ENCODE results near the gene KLHL2.
"Not testable (repeated sequence)": the region's sequence is repeated elsewhere in the genome, so short reads cannot be mapped to it uniquely, and the experiment has no call there.

The KLHL2 gene

DNA sequence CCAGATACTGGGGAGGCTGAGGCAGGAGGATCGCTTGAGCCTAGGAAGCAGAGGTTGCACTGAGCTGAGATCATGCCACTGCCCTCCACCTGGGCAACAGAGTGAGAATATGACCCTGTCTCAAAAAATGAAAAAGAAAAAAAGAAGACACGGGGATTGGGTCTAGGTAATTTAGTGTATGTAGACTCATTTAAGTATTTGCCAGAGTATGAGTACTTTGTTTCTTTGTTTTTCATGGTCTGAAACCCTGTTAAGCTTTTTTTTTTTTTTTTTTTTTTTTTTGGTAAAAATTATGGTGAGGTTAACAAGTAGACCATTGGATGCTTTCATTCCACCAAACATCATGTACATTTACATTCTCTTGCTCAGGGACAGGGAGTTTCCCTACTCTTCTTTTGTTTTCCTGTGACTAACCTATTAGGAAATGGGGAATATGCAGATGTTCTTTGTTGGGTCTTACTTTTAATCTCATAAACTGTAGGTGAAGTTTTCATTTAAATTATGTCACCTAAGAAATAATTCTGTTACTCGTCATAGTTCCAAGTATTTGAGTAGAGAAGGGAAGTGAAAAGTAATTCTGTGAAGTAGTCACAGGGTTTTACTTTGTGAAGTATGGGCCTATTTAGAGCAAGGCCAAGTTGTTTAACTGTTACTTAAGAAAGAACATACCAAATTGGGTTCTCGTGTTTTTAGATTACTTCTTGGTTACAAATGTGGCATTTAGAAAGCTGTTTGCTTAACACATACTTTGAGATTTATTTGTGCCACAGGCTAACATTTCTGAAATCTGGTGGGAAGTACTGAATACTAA, 25.5 kb downstream of the KLHL2 start:
- DNase-seq (ENCODE audit: low spot score) = not testable (repeated sequence)

DNA sequence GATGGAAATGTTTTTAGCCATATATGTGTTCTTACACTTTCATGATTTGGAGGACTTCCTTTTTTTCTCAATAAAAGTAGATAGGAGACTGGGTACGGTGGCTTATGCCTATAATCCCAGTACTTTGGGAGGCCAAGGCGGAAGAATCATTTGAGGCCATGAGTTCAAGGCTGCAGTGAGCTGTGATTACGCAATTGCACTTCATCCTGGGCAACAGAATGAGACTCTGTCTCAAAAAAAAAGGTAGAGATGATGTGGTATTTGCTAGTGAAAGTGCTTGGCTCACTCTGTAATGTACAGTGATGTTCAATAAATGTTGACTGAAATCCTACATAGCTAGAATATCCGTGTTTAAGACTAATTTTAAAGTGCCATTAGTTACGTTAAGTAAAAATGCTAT, 27.4 kb downstream of the KLHL2 start:
- DNase-seq (ENCODE audit: low spot score) = no peak

DNA sequence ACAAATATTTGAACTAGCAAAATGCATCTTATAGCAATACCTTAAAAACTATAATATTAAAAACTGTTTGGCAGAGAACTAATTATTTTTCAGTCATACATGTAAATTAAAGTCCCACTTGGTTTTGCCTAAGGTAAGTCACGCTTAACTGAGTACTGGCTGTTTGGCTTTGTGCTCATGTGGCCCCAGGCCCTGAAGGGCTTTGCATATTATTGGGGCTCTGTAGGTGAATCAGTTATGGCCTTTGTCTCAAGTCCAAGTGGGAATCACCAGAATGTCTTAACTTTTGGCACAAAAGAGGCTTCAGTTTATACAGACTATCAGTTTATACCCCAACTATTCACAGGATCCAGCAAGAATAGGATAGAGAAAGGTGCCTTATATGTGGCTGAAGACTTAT, 29.5 kb downstream of the KLHL2 start:
- DNase-seq (ENCODE audit: low spot score) = not testable (repeated sequence)

DNA sequence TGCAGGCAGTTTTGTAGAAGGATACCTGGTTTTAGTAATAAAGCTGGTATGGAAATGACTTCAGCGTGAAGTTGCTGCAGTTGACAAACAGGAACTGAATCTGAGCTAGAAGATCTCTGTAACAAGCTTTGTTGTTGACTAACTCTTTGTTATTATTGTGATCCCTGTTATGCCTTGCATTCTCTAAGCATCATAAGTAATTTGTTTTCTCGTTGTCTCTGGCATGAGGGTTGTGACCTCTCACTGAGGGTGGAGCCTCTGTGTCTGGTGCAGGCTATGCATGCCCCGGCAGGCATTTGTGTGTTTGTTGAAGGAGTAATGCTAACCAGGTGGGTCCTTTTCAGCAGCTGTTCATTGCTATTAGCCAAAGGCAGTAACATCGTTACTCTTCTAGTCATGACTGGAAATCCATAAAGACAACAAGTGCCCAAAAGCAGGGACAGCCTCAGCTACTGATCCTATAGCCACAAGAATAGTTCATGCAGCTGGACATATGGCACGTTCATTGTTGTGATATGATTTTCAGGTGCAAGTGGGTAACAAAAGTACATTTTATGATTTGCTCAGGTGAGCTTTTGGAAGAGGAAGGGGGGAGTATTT, 30.8 kb downstream of the KLHL2 start:
- not testable (repeated sequence) for DNase-seq (ENCODE audit: low spot score)

DNA sequence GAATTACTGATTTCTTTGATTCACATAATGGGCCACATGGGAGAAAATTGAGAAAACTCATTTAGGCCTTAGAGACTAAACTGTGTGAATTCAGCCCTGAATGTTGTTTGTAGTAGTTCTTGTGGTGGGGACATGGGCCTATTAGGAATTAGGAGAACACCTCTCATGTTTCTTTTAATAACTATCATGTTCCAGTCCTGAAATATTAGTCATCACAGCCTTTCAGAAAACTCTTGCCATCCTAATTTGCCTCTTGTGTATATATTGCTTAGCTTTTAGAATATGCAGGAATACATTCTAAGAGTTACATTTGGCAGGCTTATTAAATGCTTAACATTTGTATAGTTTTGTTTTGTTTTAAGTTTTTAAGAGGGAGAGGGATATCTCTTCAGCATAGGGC, 33.4 kb downstream of the KLHL2 start:
- DNase-seq (ENCODE audit: low spot score) = not testable (repeated sequence)

DNA sequence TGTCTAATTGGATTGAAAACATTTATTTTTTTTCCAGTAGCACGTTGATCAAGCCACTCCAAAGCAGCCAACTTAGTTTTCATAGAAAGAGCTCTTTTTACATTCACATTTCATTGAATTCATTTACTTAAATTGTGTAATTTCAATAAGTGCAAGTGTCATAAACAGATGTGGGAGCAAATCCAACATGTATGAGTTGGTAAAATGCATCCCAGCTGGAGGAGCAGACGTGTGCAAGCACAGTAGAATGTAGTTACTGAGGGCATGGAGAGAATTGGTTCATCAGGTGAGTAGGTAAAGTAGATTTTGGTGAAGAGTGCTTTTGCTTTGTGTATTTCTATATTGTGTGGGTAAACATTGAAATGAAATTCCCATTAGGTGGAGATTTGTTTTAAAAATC, 36.8 kb downstream of the KLHL2 start:
- DNase-seq (ENCODE audit: low spot score) = not testable (repeated sequence)

DNA sequence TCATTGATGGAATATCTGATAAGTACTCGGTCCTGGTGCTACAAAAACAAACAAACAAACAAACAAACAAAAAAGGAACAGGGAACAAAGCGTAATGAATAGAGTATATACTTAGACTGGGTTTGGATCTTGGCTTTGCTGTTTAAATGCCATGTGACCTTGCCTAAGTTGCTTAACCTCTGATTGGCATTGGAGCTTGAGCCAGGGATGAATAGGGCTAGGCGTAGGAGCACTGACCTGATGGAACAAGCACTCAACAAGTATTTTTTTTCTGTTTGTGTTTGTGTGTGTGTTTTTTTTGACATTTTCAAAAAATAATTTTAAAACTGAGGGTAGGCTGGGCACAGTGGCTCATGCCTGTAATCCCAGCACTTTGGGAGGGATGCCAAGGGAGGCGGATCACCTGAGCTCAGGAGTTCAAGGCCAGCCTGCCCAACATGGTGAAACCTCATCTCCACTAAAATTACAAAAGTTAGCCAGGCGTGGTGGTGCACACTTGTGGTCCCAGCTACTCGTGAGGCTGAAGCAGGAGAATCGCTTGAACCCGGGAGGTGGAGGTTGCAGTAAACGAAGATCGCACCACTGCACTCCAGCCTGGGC, 37.3 kb downstream of the KLHL2 start:
- DNase-seq (ENCODE audit: low spot score) = not testable (repeated sequence)

DNA sequence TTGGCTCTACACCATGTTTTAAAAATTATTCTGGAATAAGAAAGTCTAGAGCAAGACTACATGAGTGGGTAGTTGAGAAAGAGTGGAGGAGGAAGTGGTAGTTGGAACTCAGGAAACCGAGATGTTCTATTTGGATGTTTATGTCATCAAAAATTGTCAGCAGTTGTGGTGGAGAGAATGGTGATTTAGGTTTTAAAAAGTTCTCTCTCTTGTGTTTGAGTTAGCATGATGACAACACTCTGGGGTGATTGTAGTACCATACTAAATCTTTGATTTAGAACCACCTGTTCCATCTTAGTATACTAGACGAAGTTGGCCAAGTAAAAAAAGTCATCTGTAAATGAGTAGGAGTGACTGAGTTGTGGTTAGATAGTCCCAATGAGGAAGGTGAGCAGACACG, 40.7 kb downstream of the KLHL2 start:
- DNase-seq (ENCODE audit: low spot score) = no peak

DNA sequence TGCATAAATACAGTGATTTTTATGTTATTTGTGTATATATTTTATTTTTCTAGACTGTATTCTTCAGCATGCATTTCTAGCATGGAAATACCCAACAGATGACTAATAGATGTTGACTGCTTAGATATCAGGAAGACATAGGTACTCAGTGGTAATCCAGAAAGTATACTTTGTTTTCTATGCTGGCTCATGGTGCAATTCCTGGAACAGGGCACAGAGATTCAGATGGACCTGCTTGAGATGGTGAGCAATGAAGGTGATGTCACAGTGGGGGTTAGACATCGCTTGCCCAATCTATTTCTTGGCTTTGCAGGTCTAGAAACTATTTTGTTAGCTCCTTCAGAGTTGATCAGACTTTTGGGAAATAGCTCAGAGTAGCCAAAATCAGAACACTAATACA, 41.5 kb downstream of the KLHL2 start:
- DNase-seq (ENCODE audit: low spot score) = not testable (repeated sequence)

DNA sequence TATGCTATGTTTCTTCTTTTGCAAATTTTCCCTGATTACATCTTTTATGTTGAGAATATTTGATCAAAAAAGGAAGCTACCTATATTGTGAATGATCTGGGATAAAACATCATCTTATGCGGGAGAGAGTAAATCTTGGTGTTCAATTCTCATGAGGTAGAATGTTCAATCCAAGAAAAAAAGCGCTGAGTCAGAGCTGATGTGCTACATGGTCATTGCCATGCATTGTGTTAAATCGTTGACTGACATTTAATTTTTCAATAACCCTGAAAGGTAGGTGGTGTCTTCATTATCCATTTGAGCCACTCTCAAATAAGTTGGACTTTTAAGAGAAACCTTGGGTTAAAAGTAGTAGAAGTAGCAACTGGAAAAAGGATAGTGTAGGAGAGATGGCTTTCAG, 47.4 kb downstream of the KLHL2 start:
- DNase-seq (ENCODE audit: low spot score) = not testable (repeated sequence)

DNA sequence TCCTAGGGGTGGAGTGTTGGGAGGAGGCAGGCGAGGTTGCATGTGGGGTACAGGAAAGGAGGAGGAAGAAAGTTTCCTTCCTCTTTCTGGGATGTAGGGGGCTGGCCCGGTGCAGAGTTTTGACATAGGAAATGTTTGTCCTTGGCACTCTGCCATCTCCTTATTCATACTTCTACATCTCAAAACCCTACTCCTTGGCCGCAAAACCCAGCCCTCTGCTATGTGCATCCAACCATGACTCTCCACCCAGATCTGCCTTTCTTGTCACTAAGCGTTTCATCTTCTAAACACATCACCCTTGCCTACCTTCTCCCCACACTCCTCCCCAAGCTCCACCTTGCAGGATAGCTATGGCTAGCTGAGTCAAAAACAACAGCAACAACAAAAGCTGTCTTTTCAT, 48.1 kb downstream of the KLHL2 start:
- not testable (repeated sequence) for DNase-seq (ENCODE audit: low spot score)

DNA sequence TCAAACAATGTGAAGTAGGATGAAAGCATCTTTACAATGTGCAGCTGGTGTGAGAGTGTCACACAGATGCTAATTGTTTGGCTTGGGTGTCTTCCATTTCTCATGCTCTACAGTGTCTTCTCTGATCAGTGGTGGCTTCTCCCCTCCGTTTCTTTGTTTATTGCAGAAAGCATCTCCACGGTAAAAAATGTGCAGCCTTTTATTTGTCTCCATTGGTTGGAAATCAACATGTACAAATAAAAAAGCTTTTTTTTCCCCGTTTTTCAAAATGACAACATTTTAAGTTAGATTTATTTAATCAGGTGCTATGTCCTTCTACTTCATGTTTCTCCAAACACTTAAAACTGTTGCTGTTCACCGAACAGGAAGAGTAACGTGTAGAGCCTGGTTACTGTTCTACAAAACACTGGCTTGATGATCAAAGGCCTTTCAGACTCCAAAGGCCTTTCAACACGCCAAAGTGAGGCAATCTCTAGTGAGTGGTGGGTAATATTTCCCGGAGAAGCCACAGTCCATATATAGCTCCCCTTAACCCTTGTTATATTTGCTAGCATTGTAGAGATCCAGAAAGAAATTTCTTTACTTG, 48.8 kb downstream of the KLHL2 start:
- not testable (repeated sequence) for DNase-seq (ENCODE audit: low spot score)

DNA sequence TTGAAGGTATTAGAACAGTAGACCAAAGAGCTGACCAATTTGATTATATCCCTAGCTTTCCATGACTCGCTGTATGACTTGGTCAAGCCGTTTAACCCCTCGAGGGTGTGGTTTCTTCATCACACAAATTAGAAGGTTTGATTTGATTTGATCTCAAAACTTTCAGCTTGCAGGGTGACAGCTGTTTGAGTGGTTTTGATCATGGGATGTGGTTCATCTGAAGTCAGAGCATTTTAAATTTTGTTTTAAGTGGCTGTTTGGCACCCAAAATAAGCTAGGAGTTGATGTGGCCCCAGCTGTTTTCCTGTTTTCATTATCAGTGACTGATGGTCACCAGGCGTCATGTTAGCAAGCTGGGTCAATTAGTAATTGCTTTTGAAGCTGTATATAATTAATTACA, 52.4 kb downstream of the KLHL2 start:
- DNase-seq (ENCODE audit: low spot score) = not testable (repeated sequence)

DNA sequence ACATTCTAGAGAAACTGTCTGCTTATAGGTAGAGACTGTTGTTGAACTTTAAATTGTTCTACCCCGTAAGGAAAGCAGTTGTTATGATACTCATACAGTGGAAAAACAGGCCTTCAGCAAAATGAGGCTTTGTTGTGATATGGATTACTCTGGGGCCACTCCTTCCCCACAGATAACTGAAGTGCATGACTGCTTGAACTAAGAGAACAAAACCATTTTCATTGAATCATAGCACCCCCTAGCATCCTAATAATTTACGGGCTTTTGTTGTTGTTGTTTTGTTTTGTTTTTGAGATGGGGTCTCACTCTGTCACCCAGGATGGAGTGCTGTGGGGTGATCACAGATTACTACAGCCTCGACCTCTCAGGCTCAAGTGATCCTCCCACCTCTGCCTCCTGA, 54.9 kb downstream of the KLHL2 start:
- DNase-seq (ENCODE audit: low spot score) = not testable (repeated sequence)

DNA sequence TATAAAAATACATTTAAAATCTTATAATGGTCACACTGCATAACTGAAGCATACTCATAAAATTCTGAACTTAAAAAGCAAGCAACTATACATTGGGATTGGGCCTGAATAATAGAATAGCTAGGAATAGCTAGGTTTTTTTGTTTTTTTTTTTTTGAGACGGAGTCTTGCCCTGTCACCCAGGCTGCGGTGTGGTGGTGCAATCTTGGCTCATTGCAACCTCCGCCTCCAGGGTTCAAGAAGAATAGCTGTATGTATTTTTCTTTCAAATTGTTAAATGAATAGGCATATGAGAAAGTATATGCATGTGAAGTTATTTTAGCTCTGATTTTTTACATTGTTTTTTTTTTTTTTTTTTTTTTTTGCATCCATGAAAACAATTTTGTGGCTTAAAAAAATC, 56.1 kb downstream of the KLHL2 start:
- not testable (repeated sequence) for DNase-seq (ENCODE audit: low spot score)

DNA sequence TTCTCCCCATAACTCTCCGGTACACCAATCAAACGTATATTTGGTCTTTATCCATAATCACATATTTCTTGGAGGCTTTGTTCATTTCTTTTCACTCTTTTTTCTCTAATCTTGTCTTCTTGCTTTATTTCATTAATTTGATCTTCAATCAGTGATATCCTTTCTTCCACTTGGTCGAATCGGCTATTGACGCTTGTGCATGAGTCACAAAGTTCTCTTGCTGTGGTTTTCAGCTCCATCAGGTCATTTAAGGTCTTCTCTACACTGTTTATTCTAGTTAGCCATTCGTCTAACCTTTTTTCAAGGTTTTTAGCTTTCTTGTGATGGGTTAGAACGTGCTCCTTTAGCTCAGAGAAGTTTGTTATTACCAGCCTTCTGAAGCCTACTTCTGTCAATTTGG, 62.6 kb downstream of the KLHL2 start:
- DNase-seq (ENCODE audit: low spot score) = not testable (repeated sequence)

DNA sequence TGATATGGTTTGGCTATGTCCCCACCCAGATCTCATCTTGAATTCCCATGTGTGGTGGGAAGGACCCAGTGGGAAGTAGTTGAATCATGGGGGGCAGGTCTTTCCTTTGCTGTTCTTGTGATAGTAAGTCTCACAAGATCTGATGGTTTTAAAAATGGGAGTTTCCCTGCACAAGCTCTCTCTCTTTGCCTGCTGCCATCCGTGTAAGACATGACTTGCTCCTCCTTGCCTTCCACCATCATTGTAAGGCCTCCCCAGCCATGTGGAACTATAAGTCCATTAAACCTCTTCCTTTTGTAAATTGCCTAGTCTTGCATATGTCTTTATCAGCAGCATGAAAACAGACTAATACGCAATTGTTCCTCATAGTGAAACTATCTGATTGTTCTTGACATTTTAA, 66.1 kb downstream of the KLHL2 start:
- DNase-seq (ENCODE audit: low spot score) = not testable (repeated sequence)

DNA sequence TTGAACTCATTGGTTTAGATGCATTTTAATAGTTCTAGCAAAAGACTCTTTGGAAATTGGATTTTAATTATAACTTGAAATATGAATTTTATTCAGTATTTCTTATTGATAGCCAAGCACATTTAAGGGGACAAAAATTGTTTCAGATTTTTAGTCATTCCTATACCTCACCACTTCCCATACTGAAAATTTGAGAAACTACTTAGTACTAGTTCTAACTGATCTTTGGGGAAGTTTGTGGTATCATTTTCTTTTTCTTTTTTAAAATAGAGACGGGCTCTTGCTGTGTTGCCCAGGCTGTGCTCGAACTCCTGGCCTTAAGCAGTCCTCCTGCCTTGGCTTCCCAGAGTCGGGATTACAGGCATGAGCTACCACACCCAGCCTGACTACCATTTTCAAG, 68.0 kb downstream of the KLHL2 start:
- DNase-seq (ENCODE audit: low spot score) = not testable (repeated sequence)

DNA sequence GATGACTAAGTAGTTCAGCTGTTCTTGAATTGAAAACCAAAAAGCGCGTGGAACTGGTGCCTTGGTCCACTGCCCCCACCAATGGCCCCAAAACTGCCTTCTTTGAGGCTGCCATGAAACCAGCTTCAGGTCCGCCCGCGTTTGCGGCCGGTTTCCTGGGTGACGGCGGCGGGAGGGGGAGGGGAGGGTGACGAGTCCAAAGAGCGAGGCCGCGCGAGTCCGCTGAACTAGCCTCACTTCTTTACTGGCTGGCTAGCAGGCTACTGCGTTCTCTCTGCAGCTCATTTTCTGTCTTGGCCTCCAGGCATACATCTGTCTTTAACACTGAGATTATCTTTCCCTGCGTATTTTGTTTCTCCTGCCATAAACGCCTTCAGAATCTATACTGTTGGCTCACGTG, 72.2 kb downstream of the KLHL2 start:
- not testable (repeated sequence) for DNase-seq (ENCODE audit: low spot score)

DNA sequence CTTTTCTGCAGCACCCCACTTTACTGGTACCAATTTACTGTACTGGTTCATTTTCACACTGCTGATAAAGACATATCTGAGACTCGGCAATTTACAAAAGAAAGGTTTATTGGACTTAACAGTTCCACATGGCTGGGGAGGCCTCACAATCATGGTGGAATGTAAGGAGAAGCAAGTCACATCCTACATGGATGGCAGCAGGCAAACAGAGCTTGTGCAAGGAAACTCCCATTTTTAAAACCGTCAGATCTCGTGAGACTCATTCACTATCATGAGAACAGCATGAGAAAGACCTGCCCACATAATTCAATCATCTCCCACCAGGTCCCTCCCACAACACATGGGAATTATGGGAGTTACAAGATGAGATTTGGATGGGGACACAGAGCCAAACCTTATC, 77.3 kb downstream of the KLHL2 start:
- not testable (repeated sequence) for DNase-seq (ENCODE audit: low spot score)

DNA sequence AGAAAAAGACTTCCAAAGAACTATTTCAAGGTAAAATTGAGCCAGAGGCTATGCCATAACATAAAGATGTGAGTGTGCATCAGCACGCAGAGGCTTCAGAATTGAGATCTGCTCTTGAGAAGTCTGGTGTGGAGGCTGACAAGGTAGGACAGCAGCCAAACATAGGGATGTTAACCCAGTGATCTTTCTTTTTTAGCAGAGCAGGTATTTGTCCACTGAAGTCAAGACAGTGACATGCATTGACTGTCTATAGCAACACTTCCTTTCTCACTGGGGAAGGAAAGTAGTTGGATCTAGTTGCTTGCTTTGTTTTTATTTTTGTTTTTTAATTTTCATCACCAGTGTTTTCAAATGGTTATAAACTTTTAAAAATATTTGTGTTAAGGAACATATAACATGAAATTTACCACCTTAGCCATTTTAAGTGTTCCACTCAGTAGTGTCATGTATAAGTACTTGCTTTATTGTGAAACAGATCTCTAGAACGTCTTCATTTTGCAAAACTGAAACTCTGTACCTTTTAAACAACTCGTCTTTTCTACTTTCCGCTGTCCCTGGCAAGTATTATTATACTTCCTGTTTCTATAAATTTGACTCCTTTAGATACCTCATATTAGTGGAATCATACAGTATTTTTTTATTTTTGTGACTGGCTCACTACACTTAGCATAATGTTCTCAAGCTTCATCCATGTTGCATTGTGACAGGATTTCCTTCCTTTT, 79.4 kb downstream of the KLHL2 start:
- DNase-seq (ENCODE audit: low spot score) = not testable (repeated sequence)

DNA sequence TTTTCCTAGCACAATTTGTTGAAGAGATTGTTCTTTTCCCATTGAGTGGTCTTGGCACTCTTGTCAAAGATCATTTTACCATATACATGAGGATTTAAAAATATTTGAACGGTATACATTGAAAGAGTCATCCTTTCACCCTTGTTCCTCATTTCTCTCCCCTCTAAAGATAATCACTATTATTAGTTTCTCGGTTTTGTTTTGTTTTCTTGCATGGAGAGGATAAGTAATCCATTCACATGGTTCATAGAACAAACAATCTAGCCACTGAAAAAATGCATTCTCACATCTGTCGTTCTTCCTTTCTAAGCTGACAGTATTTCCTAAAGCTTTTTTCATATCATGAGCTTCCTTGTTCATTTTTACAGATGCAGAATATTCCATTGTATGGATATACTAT, 80.9 kb downstream of the KLHL2 start:
- DNase-seq (ENCODE audit: low spot score) = no peak
